HG03354 (cell line): Measurements from ENCODE around the gene PKM.
"Not testable (repeated sequence)": the region's sequence is repeated elsewhere in the genome, so short reads cannot be mapped to it uniquely, and the experiment has no call there.

Experiments
- ATAC-seq: cut with Tn5 transposase; IDR thresholded peaks from one replicate; pipeline ENCODE4 v1.9.1; 2021; ENCODE audit warnings: mild to moderate bottlenecking; ENCODE audit not compliant: unreplicated experiment, poor library complexity, severe bottlenecking

Gene PKM

DNA sequence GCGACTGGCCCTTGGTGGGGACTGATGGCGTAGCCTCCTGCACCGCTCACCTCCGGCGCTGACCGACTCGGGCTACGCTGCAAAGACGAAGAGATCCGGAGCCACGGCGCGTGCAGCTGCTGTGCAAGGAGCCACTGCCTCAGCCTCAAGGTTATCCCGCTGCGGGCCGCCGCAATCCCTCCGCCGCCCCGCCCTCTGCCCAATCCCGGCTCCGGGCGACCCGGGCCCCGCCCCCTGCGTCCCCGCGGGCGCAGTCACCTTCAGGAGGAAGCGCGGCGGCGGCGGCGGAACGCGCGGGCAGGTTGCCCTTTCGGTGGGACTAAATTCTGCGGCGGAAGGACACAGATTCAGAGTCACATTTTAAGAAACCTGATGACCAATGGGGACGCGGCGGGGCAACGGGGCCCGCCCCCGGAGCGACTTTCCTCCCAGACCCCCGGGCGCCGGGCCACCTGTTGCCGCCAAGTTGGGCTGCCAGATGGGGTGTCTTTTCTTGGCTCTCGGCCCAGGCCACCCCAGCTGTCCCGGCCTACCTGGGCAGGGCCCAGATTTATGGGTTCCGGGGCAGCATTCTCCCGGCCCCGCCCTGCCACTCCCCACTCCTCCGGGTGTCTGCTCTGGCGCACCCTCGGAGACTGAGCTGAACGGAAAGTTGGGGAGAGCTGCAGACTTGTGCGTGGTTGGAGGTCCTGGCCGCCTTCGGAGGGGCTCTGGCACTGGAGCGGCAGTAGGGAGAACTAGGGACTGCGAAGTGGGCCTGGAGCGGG is at the start of gene PKM:
PKM (minus strand) TSS at position 125 of the 767 bp plus-strand sequence. CDS start 12,093 bp downstream, outside the sequence.
- ATAC-seq: peak; percentile 49

DNA sequence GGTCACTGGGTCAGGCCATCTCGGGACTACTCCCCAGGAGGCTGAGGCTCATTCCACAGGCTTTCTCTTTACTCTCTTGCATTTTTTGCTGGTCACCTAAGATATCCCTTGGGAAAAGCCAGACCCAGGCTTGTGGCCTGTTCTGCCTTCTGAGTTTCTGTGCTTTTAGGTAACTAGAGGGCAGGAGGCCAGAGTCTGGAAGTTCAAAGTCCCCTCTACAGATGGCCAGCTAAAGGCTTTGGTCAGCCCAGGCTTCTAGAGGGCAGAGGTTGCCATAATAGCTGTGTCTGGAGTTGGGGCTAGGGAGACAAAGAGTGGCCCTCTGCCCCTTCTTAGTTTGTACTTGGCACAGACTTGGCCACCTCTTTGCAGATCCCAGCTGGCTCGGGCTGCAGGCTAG is 49.8 kb upstream of the PKM start:
- ATAC-seq: no peak

DNA sequence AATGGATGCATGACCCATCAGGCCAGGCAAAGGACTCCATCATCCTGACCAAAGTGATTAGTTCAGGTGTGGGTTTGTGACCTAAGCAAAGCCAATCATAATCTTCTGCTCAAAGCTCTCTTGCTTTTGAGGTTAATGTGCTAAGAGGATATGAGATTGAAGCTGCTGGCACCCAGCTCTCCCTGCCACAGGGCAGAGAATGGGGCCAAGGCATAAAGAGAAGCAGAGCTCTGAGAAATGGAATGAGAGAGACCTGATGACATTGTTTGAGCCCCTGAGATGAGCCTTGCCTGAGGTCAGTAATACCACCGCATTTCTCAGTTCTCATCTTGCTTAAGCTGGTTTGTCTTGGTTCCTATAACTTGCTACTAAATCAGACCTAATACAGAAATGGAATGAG is 47.7 kb upstream of the PKM start:
- ATAC-seq: no peak

GRCh38 chr15:72276326-72276700 is 45.3 kb upstream of the PKM start:
- no peak for ATAC-seq

DNA sequence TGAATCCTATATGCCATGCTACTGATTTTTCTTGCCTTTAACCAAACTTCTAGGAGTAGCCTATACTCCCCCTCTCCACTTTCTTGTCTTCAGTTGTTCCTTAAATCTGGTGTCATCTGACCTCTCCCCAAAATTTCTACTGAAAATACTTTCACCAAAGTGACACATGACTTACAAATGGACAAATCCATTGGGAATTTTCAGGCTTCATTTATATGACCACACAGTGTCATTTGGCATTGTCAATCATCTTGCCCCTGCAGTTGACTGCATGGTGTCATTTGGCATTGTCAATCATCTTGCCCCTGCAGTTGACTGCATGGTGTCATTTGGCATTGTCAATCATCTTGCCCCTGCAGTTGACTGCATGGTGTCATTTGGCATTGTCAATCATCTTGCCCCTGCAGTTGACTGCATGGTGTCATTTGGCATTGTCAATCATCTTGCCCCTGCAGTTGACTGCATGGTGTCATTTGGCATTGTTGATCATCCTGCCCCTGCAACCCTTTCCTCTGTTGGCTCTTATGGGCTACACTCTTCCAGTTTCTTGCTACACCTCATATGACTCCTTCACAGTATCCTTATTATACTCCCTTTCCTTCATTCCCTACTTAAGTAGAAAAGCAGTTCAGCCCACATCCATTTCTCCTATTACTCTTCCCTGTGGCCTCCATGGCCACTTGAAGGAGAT is 44.8 kb upstream of the PKM start:
- ATAC-seq: not testable (repeated sequence)

DNA sequence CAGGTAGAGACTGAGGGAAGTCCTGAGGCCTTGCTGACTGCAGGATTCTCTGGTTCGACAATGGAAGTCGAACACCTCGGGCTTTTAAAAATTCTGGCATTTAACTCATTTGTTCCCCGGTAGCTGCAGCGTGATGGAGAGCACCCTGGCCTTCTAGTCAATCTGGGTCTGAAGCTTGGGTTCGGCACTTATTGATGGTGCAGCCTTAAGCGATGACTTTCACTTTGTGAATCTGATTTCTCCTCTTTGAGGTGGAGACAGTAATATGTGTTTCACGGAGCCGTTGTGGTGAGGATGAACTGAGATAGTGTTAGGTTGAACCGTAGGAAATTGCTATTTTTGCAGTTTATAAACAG is 42.0 kb upstream of the PKM start:
- no peak for ATAC-seq

DNA sequence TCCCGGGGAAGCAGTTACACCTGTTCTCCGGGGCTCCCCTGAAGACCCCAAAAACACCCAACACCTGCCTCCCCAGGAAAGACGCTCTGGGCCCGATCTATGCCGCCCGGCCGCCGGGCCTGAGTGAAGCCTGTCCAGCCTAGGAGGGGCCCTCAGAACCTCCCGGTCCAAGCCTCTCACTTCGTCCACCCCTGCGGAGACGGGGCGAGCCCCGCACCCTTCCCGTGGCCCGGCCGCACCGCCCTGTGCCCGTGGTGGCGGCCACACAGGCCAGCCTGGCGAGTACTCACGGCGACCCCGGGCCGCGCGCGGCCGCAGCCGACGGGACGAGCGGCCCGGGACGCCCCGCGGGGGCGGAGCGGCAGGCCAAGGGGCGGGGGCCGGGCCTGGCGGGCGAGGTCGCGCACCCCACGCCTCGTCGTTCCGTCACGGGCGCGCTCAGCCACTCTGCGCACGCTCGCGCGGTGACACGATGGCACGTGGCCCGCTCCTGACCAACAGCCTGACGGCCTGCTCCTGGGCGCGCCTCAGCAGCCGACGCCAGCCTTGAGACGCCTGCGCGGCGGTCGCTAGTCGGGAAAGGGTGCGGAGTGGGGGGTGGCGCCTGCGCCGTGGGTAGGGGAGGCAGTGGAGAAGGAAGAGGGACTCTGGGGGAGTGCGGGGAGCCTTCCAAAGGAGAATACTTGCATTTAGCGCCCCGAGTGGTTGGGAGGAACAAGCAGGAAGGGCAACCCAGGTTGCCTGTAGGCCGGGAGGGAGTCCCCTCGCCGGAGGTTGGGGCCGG is 41.4 kb upstream of the PKM start, which contains the start of gene PARP6:
PARP6 (minus strand) TSS at position 342 of the 784 bp plus-strand sequence. CDS start 5,077 bp downstream, outside the sequence.
- ATAC-seq: peak; percentile 95

DNA sequence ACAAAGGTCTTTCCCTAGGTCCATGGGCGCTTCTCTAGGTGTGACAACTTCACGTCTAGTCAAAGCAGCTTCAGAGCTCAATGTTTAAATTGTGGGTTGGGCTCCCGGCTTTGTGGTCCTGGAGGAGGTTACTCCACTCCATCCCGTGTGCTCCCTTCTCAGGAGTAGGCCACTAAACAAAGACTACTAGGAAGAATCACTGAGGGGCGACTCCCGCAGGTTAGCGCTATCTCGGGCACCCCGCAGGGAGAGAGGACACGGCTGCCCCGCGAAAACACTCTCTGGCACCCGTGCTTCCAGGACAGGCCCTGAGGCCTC is 40.9 kb upstream of the PKM start:
- peak; percentile 28 for ATAC-seq

DNA sequence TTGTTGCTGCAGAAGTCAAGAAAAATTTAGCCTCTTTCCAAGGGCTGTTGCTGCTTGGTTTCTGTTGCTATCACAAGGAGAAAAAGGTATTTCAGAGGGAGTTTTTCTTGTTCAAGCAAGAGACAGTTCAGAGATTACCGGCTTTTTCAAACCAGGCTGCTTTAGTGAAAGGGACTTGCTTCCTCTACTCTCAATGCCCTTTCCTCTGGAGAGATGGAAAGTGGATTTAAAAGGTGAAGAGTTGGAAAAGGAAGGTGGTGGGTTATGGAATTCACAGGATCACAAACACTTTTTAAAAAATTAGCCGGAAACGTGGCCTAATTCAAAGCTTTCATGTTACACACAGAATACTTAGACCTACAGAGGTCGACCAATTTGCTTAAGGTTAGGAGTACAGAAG is 40.2 kb upstream of the PKM start:
- no peak for ATAC-seq

- no peak for ATAC-seq
Measured at GRCh38 chr15:72269739-72270138, 38.7 kb upstream of the PKM start.

GRCh38 chr15:72265031-72265430 is 34.0 kb upstream of the PKM start:
- ATAC-seq: no peak

DNA sequence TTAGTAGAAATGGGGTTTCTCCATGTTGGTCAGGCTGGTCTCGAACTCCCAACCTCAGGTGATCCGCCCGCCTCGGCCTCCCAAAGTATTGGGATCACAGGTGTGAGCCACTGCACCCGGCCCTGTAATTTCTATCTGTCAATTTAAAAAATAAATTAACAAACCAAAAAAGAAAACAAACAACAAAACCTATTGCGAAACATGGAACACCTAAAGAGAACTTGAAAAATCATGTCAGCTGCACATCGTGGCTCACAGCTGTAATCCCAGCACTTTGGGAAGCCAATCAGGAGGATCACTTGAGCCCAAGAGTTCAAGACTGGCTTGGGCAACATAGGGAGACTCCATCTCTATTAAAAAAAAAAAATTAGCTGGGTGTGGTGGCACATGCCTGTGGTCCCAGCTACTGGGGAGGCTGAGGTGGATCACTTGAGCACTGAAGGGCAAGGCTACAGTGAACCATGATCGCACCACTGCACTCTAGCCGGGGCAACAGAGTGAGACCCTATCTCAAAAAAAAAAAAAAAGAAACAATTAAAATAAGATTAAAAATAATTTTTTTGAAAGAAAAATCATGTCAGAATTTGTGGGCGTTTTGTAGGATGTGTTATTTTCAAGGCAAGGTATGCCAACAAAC is 21.8 kb upstream of the PKM start:
- no peak for ATAC-seq

- no peak for ATAC-seq
Measured at GRCh38 chr15:72249142-72249810, 18.3 kb upstream of the PKM start.

GRCh38 chr15:72248514-72248913 is 17.5 kb upstream of the PKM start:
- ATAC-seq: no peak

DNA sequence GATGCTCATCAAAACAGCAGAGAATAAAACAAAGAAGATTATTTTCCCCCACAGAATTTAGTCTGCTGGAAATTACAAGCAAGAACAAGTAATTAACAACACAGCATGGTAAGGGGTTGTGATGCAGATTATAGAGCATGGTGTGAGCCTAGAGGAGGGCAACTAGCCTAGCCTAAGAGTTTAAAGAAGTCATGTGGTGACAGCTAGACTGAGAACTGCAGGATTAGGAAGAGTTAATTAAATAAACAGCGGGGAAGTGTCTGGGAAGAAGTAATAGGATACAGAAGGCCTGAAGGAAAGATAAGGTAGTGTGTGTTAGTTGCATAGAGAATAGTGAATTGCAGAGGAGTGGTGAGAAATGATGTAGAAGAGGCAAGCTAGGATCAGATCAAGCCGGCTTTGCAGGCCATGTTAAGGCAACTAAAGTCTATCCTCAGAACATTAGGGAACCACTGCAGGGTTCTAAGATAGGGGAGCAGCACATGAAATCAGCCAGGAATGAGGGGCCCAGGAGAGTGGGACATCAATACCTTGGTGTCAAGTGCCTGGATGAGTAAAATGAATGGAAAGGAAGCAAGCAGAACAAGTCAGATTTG is 11.9 kb upstream of the PKM start:
- ATAC-seq: no peak

DNA sequence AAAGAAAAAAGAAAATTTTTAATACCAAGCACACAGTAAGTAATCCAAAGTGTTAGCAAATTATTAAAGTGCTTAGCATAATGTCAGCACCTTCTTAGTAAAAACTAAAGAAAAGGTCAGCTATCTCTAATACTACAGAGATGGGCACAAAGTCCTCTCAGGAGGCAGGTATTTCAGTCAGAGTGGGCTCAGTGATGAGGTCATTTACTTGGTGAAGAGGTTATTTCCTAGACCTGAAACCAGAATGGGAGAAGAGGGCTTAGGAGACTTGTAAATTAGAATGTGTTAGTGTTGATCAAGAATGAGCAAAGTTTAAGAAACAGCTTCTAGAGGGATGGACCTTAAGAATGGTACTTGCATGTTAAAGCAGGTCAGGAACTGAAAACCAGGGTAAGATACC is 8.7 kb upstream of the PKM start:
- no peak for ATAC-seq

DNA sequence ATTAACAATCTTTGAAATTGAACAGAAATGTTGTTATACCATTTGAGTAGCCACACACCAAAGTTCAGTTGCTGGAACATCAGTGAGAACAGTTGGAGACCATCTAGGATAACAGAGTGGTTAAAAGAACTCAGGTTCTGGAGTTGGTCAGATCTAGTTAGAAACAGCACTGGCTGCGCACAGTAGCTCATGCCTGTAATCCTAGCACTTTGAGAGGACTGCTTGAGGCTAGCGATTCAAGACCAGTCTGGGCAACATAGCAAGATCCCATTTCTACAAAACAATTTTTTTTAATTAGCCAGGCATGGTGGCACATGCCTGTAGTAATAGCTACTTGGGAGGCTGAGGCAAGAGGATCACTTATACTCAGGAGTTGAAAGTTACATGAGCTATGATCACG is 7.6 kb upstream of the PKM start:
- no peak for ATAC-seq

DNA sequence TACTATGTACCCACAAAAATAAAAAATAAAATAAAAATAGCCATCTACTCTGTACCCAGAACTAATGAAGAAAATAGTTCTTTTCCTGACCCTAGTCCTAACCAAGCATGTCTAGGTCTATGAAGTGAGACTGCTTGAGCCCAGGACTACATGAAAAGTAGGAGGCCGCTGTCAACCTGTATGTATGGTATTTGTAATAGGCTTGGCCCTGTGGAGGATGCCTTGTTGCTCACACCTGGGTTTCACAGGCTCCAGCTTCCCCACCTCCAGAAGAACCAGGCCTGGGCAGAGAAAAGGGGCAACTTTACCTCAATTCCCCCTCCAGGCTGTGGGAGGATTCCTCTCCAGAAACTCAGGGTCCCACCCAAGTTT is 6.8 kb upstream of the PKM start:
- no peak for ATAC-seq

DNA sequence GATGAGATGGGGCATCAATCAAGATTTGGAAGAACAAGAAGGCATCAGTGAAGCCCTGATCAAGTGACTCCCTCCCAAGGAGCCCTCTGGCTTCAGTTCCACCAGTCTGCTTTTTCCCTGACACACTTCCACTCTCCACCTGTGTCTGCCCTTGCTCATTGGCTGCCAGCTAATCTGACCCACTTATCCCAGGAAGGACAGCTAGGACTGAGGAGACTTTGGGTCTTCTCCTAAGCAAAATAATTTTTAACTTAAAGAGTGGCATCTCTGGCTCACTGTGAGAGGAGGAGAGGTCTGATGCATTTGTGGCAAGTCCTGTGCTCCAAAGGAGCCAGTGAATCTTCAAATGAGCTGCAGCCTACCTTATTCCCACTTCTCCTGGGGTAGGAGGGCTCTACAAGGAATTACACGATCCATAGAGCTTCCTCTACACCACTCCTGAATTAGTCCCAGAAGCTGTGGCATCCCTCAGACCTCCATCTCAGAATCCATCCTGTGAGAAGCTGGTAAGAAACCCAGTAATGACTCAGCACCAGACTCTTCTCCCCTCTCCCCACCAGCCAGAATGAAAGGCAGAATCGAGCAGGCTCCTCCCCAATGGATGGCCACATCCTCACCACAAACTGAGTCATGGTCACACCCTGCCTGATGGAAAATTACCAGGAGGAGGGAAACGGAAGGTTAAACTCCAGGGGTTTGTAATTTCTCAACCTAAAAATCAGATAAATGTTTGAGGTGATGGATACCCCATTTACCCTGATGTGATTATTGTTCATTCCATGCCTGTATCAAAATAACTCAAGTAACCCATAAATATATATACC is 6.3 kb upstream of the PKM start:
- peak; percentile 71 for ATAC-seq
